NCI-H1436 treated with DMSO at 0.1 percent for 48 hours (cell line): Measurements from ENCODE around the gene TRERF1.

Experiments used
- DNase-seq: peaks from one replicate; lab custom pipeline; 2025; lab: John Stamatoyannopoulos, UW

The TRERF1 gene

GRCh38 chr6:42423244-42423643 lies 28.5 kb downstream of the TRERF1 start:
- DNase-seq, result no peak

- DNase-seq, result no peak
Measured at GRCh38 chr6:42420741-42421140, 31.0 kb downstream of the TRERF1 start.

GRCh38 chr6:42419490-42420280 lies 32.0 kb downstream of the TRERF1 start:
- no peak for DNase-seq

- no peak for DNase-seq
Measured at GRCh38 chr6:42418724-42419123, 33.0 kb downstream of the TRERF1 start.

- DNase-seq, result no peak
Measured at GRCh38 chr6:42417641-42418112, 34.0 kb downstream of the TRERF1 start.

- no peak for DNase-seq
Measured at GRCh38 chr6:42411406-42411805, 40.3 kb downstream of the TRERF1 start.

GRCh38 chr6:42410861-42411260 lies 40.9 kb downstream of the TRERF1 start:
- DNase-seq, result no peak

- no peak for DNase-seq
Measured at GRCh38 chr6:42409581-42409980, 42.1 kb downstream of the TRERF1 start.

GRCh38 chr6:42407379-42407778 lies 44.3 kb downstream of the TRERF1 start:
- no peak for DNase-seq

- DNase-seq, result no peak
Measured at GRCh38 chr6:42406306-42407280, 45.1 kb downstream of the TRERF1 start.

GRCh38 chr6:42405021-42405420 lies 46.7 kb downstream of the TRERF1 start:
- DNase-seq, result no peak

GRCh38 chr6:42404484-42404883 lies 47.2 kb downstream of the TRERF1 start:
- DNase-seq, result no peak

- no peak for DNase-seq
Measured at GRCh38 chr6:42403831-42404230, 47.9 kb downstream of the TRERF1 start.

- DNase-seq, result no peak
Measured at GRCh38 chr6:42403421-42403820, 48.3 kb downstream of the TRERF1 start.

- DNase-seq, result no peak
Measured at GRCh38 chr6:42402184-42402583, 49.5 kb downstream of the TRERF1 start.

GRCh38 chr6:42401613-42401951 lies 50.1 kb downstream of the TRERF1 start:
- no peak for DNase-seq

GRCh38 chr6:42400886-42401612 lies 50.7 kb downstream of the TRERF1 start:
- no peak for DNase-seq

GRCh38 chr6:42400061-42400760 lies 51.5 kb downstream of the TRERF1 start:
- no peak for DNase-seq

- DNase-seq, result no peak
Measured at GRCh38 chr6:42396720-42397119, 55.0 kb downstream of the TRERF1 start.

- no peak for DNase-seq
Measured at GRCh38 chr6:42394881-42395620, 56.7 kb downstream of the TRERF1 start.

GRCh38 chr6:42394151-42394550 lies 57.6 kb downstream of the TRERF1 start:
- no peak for DNase-seq
